HG02884 (cell line): ENCODE data around the gene LMAN1.

Source experiments
- ATAC-seq: cut with Tn5 transposase; IDR thresholded peaks from one replicate; pipeline ENCODE4 v1.9.1; 2021; ENCODE audit warnings: mild to moderate bottlenecking, moderate library complexity; ENCODE audit not compliant: unreplicated experiment

Gene LMAN1, protein sequence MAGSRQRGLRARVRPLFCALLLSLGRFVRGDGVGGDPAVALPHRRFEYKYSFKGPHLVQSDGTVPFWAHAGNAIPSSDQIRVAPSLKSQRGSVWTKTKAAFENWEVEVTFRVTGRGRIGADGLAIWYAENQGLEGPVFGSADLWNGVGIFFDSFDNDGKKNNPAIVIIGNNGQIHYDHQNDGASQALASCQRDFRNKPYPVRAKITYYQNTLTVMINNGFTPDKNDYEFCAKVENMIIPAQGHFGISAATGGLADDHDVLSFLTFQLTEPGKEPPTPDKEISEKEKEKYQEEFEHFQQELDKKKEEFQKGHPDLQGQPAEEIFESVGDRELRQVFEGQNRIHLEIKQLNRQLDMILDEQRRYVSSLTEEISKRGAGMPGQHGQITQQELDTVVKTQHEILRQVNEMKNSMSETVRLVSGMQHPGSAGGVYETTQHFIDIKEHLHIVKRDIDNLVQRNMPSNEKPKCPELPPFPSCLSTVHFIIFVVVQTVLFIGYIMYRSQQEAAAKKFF

DNA sequence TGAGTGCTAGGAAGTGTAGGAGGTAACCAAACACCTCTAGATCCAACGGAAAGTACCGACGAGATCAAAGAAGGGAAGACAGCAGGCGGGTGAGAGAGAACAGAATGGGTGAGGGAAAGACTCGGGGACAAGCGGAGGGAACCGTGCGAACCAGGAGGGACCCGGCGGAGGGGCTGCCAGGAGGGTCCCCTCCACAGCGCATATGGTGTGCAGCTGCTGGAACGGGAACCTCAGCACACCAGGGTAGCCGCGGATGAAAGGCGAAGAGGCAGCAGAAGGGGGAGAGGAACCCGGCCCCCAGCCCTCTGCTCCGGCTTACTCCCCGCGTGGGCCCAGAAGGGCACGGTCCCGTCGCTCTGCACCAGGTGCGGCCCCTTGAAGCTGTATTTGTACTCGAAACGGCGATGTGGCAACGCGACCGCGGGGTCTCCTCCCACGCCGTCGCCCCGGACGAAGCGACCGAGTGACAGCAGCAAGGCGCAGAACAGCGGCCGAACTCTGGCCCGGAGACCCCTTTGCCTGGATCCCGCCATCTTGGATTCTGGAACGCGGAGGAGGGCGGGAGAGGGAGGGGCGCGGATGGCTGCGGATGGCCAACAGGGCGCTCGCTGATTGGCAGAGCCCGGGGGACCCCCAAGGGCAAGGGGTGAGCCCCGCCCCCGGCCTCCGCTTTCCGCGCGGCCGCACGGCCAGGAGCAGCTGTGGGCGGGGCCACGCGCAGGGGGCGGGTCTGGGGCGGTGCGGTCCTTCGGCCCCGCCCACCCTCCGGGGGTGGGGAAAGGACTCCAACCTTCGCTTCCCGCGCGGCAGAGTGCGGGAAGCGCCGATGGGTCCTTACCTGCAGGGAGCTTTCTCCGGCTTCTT is at the start of gene LMAN1:
LMAN1 (minus strand) TSS at position 554 of the 864 bp plus-strand sequence; CDS start at position 533, 21 bp downstream.
- ATAC-seq: peak; percentile 89

DNA sequence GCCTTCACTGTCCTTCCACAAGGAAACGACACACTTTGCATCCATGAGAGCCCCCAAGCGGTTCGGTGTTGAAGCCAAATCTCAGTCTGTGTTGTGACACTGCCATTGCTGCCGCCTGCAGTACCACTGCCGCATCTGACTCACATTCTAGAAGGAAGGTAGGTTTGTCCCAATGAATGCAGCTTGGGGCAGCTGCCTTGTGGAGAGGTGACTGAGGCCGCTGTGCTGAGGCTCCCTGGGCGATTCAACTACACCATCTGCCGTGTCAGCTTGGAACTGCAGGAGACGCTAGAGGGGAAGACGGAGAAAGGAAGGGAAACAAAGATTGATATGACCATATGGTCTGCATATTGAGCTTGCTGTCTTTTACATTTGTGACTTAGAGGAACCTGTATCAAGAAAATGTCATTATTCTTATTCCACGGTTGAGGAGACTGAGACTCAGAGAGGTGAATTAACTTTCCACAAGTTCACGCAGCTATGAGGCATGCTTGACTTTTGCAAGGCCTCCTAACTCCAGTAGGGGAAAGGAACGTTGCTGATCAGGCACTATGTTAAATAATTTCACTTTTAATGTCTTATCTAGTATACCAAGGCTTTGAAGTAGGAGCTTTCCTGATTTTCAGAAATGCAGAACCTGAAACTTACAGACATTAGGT is 43.5 kb upstream of the LMAN1 start:
- ATAC-seq: peak; percentile 97

DNA sequence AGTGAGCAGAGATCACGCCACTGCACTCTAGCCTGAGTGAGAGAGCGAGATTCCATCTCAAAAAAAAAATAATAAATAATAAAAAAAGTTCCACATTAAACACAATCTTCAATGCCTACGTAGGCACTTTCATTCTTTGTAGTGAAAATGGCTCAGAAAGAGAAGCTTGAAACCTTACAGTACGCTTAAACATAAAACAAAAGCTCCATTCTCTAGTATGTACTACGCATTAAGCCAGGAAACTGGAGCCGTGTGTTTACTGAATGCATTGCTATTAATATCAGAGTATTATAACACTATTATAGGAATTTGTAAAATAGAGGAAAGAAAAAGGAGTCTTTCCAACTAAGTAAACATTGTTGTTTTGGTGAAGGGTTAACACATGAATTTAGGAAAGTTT is 41.3 kb upstream of the LMAN1 start:
- ATAC-seq: no peak

DNA sequence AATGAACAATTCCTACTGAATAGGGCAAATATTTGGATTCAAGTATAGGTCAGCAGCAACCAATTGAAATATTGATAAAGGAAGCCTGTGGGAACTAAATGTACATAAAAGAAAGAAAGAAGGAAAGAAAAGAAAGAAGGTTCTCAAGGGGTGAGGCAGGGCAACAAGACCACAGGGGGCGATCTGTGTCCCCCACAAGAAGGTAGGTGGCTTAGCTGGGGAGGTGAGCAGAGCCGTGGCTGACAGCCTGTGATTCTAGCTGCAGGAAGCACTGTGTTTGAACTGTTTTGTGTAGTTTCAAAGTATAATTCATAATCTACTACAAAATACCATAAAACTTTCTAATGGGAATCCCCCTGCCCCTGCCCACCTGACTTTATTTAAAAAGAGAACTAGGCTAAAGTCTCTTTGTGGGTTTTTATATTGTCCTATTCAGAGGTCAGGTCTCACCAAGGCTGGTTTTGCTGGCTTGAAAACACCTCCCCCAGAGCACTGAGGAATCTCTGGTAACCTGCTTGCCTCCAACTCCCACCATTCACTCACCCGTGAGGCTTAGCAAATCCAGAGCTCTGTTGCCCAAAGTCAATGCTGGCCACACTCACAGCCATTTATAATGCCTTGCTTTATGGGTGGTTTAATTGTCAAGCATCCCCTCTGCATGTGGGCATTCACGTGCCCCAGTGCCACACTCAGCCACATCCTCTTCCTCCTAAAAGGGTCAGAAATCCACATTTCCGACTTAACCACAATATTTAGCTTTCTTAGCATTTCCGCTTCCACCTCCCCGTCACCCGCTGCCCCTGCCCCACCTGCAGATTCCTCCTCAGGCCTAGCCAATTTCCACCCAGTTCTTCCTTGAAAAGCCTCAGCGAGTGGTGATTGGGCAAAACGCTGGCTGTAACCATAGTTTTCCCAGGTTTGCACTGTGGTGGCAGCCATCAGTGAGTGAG is 36.4 kb upstream of the LMAN1 start:
- no peak for ATAC-seq

DNA sequence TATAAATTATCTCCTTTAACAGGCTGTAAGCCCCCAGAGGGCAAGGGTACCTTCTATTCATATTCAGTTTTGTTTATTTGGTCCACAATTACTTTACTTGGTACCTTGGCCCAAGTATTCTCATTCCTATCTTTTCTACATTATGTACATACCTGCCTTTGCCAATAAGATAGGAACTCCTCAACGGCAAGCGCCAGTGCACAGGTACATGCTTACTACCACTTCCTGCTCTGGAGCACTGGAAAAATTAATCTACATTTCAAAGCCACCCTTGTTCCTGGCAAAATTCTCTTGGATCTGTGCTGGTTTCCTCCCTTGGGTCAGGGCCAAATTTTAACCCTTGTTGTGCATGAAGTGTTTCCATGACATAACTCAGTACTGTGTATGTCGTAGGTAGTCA is 34.3 kb upstream of the LMAN1 start:
- no peak for ATAC-seq

- ATAC-seq: no peak
These were observed 29.8 kb upstream of the LMAN1 start for GRCh38 chr18:59388817-59389216.

DNA sequence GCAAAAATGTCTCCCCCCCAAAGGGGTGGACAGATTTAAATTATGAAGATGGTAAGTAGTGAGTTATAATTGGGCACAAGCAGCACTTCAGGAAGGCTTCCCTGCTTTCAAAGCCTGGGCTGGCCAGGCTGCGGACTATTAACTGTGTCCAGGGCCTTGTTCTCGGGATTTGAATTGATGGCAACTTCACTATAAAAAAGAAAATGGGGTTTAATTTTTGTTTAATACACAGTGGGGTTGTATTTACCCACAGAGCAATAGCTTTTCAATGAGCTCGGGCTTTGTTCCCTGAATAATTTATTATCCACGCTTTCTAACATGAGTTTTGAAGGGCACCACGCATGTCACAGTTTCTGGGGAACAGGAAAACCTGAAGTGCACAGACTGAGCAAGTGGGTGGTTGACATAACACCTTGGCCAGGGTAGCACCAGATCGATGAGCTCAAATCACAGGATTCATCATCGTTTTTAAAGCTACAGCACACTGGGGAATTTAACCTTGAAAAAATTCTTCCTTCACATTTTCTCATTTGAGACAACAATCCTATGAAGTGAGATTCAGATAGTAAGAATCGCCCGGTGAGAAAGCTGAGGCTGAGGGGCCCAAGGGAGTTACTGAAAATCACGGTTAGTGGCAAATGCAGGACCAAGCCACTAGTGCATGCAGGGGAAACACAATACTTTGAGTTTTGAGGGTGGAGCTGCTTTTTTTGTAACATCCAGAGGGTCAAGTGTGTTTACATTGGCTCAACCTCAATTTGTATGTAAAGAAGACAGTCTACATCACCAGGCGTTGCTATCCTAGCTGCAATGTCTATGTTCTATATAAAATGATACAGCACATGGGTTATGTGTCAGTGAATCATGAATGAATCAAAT is 28.9 kb upstream of the LMAN1 start:
- ATAC-seq: no peak

DNA sequence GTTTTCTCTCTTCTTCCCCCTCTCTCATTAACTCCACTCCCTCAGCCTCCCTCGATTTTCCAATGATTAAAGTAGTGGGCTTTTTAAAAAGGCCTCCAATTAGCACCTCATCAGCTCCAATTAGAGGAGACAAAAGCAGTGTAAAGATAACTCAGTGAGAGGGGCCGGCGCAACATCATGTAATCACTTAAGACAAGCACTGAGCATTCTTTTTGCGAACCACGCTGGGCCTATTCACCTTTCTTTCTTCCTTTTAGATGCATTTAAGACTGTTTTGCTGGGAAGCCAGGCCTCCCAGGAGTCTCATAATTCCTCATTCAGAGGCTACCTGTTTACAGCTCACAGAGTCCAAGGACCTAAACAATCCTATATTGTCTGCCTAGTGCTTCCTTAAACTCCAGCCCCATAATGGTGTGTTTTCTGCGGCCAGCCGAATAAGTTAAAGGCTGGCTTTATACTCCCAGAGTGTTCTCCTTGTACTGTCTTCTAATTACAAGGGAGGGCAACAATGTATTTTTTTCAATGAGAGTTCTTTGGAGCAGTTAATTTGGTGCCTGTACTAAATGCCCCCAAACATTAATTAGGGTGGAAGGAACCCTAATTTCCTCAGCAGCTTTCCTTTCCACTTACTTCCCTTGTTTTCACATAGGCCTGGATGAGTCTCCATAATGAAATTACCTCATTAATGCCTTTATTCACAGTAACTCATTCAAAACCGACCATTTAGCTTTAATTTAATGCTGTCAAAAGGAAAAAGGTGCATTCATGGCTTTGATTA is 28.0 kb upstream of the LMAN1 start:
- no peak for ATAC-seq

- no peak for ATAC-seq
These were observed 26.1 kb upstream of the LMAN1 start for GRCh38 chr18:59385191-59385590.

- ATAC-seq: no peak
These were observed 24.8 kb upstream of the LMAN1 start for GRCh38 chr18:59383851-59384250.

DNA sequence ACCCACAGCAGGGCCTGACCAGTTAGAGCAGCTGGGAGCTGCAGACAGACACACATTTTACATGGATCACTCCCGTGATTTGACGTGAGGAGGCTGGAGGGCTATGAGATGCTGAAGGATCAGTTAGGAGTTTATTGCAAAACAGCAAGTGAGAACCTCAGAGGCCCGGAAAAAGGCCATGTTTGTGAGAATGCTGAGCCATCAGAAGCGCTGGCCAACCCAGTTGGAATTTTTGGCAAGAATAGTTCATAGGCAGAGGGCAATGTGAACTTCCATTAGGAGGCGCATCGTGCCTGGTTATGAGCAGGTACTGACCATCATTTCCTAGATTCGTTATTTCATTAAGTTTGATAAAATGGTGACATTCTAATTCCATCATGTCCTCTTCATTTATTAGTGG is 23.3 kb upstream of the LMAN1 start:
- ATAC-seq: no peak

- ATAC-seq: no peak
These were observed 22.9 kb upstream of the LMAN1 start for GRCh38 chr18:59381949-59382348.

GRCh38 chr18:59380706-59381105 is 21.6 kb upstream of the LMAN1 start:
- ATAC-seq: no peak

GRCh38 chr18:59379772-59380522 is 20.9 kb upstream of the LMAN1 start:
- no peak for ATAC-seq

DNA sequence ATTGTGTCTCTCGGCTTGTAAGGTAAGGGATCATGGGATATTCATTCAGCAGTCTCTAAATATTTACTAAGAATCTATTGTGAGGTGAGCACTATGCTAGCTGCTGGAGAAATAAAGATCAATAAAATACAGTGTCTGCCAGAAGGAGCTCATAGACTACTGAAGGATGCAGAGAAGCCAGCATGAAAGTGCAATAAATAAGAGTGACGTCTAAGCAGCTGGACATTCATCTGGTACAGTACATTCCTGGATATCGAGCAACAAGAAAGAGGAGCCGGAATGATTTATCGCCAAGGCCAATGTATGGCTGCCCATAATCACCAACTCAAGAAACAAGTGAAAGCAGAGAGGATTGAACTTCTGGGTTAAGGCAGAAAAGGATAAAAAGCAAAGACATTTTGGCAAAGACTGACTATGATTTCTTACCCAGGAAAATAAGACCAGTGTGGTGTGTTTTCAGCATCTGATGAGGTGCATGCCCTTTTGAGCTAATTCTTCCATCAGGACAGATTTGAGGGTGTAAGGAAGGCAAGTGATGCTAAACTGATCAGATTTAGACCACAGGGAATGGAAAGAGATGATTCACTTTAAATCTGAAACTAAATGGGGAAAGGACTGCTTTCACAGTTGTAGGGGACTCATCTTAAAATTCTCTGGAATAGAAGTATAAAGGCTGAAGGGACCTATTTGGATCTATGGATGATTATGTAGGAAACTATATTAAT is 18.7 kb upstream of the LMAN1 start:
- ATAC-seq: no peak

DNA sequence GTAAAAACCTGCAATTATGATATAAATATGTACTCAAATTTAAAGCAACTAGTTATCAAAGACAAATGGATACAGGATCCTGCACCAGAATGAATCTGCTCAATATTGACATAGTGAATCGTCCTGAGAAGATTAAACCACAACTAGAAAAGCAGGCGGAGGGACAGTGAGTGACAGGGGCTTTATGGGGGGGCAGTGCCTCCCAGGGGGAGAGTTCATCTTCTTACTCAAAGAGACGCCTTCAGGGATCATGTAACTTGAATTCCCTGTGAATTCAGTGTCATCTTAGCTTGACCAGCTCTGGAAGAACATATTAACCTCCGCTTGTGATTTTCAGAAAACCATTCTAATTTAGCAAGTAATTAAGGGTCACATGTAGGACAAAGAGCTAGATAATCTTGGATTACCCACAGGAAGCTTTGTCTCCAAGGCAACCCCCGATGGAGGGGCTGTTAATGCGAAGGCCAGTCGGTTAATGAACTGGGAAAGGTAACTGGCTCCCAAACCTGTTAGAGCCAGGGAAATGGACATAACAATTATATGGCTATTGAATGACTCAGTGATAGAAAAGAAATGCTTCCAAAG is 17.4 kb upstream of the LMAN1 start:
- no peak for ATAC-seq

DNA sequence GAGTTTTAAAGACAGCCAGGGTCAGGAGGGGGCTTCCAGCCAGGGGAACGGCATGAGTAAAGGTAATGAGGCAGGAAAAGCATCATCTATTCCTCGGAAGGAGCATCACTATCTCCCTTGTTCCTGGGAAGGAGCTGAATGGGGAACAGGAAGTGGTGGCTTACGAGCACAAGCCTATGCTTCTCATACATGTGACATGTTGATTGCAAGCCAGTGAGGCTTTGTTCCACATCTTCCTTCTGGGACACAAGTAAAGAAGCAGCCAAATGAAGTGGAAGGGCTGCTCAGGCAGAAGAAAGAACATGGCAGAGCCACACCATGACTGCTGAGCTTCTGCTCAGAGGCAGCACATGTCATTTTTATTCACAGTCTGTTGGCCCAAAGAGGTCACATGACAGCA is 15.1 kb upstream of the LMAN1 start:
- ATAC-seq: no peak
